Fibroblast of skin of left biceps (primary cell): Measurements from ENCODE around the gene BCL6B.

Source experiments
- DNase-seq, 2 experiments: peaks; one replicate each; pipeline ENCODE4 v3.0.0-alpha.2; 2013; ENCODE audit warnings: low read depth in 2 of 2

The BCL6B gene

GRCh38 chr17:7060165-7060891 lies 37.5 kb downstream of the BCL6B start:
- no peak for DNase-seq

- DNase-seq: no peak
These were observed 40.8 kb downstream of the BCL6B start for GRCh38 chr17:7063518-7064094.

- DNase-seq: no peak
These were observed 41.4 kb downstream of the BCL6B start for GRCh38 chr17:7064261-7064660.

GRCh38 chr17:7067198-7067597 lies 44.3 kb downstream of the BCL6B start:
- no peak for DNase-seq

GRCh38 chr17:7068268-7068667 lies 45.4 kb downstream of the BCL6B start:
- DNase-seq: no peak

- DNase-seq: no peak
These were observed 47.9 kb downstream of the BCL6B start for GRCh38 chr17:7070712-7071111.

GRCh38 chr17:7072406-7072805 lies 49.6 kb downstream of the BCL6B start:
- DNase-seq: no peak

- no peak for DNase-seq
These were observed 52.1 kb downstream of the BCL6B start for GRCh38 chr17:7074931-7075330.

GRCh38 chr17:7077911-7078546 lies 55.2 kb downstream of the BCL6B start:
- DNase-seq: no peak

- no peak for DNase-seq
These were observed 55.9 kb downstream of the BCL6B start for GRCh38 chr17:7078711-7079110.
